Panc1 (cell line): Measurements from ENCODE around the gene SDR9C7. TPM values are rescaled to one million over a fixed set of nuclear protein-coding genes. Genes with fewer than 3 reads are reported as not detected.
"Not testable (repeated sequence)": the region's sequence is repeated elsewhere in the genome, so short reads cannot be mapped to it uniquely, and the experiment has no call there.

Experiments used
- ATAC-seq: fragments of 200-7000 bp; cut with Tn5 transposase; 2 replicates; pipeline ENCODE4 v1.9.1; 2020; ENCODE audit warnings: mild to moderate bottlenecking, moderate library complexity
- BruUV-seq: library from RNA; stranded (reverse); fragments of 400-500 nt; replicated peaks from 2 replicates; lab custom pipeline; 2021; lab: Mats Ljungman, UMichigan
- CTCF ChIA-PET: fragments of 300-600 bp; sonication (Branson Sonifier 250); formaldehyde crosslinking; loops from one replicate; lab custom pipeline; 2022; ENCODE audit warnings: antibody characterized with exemption; lab: Charles Lee
- POLR2A ChIA-PET: fragments of 300-600 bp; sonication (Branson Sonifier 250); formaldehyde crosslinking; loops from one replicate; lab custom pipeline; 2022; ENCODE audit warnings: antibody characterized with exemption; lab: Charles Lee
- DNase-seq: peaks from one replicate; pipeline ENCODE4 v3.0.0-alpha.2; 2010; ENCODE audit warnings: low read depth, low spot score
- H3K27ac ChIP-seq: 2 replicates; pipeline ENCODE4 v1.5.1; 2011; ENCODE audit warnings: mild to moderate bottlenecking, low read length, inconsistent platforms
- H3K27me3 ChIP-seq: fragments of 200-500 bp; sonication (Bioruptor generic); 2 replicates; pipeline ENCODE4 v1.6.0; 2014; ENCODE audit warnings: low read length, inconsistent platforms; ENCODE audit not compliant: control insufficient read depth, insufficient read depth
- H3K36me3 ChIP-seq: fragments of 200-500 bp; sonication (Bioruptor generic); 2 replicates; pipeline ENCODE4 v1.5.1; 2014; ENCODE audit warnings: inconsistent platforms, mild to moderate bottlenecking, low read length, moderate library complexity; ENCODE audit not compliant: control insufficient read depth, insufficient read depth
- H3K4me1 ChIP-seq: 2 replicates; pipeline ENCODE4 v1.5.1; 2011; ENCODE audit warnings: inconsistent platforms, mild to moderate bottlenecking, low read length, moderate library complexity; ENCODE audit not compliant: control insufficient read depth, insufficient read depth
- H3K4me3 ChIP-seq, 2 experiments: 2 replicates each; pipeline ENCODE4 v1.5.1; 2011 to 2012; ENCODE audit warnings: low read depth in 2 of 2, low read length in 2 of 2, mild to moderate bottlenecking in 2 of 2, inconsistent platforms in 1 of 2, moderate library complexity in 1 of 2
- H3K9me3 ChIP-seq: fragments of 200-500 bp; sonication (Bioruptor generic); 2 replicates; pipeline ENCODE4 v1.5.1; 2014; ENCODE audit warnings: low read depth, mild to moderate bottlenecking, inconsistent platforms, low read length, moderate library complexity; ENCODE audit not compliant: control insufficient read depth, insufficient read depth
- POLR2AphosphoS5 ChIP-seq: IDR thresholded peaks from 2 replicates; pipeline ENCODE4 v1.6.1; 2012; ENCODE audit warnings: mild to moderate bottlenecking, low read depth, low read length, moderate library complexity
- REST ChIP-seq, 2 experiments: IDR thresholded peaks; 2 replicates each; pipeline ENCODE4 v1.6.1; 2011 to 2012; ENCODE audit warnings: low read depth in 2 of 2, control low read depth in 1 of 2, low read length in 1 of 2, mild to moderate bottlenecking in 1 of 2, moderate library complexity in 1 of 2; ENCODE audit not compliant: insufficient read depth in 1 of 2
- SIN3A ChIP-seq: IDR thresholded peaks from 2 replicates; pipeline ENCODE4 v1.6.1; 2012; ENCODE audit warnings: low read depth, mild to moderate bottlenecking, low read length, moderate library complexity, borderline replicate concordance; ENCODE audit not compliant: insufficient read depth
- TCF7L2 ChIP-seq: IDR thresholded peaks from 2 replicates; pipeline ENCODE4 v1.6.1; 2011; ENCODE audit warnings: mild to moderate bottlenecking, low read depth, low read length, inconsistent platforms
- in situ Hi-C: cut with HindIII; loops from 2 replicates; pipeline ENCODE4 v1.10.0; 2016; ENCODE audit warnings: low sequenced_read_pairs, low pct_unique_long_range_greater_than_20kb
- intact Hi-C: fragments of 100-400 bp; cut with micrococcal nuclease; formaldehyde crosslinking; loops from one replicate; pipeline ENCODE4 v1.10.0; 2022; ENCODE audit not compliant: unreplicated experiment
- total RNA-seq: library from RNA; stranded (reverse); gene quantifications from one replicate; pipeline ENCODE4 v1.2.1, GENCODE V29; 2021; ENCODE audit not compliant: unreplicated experiment
- TF ChIP-seq, protein P1 (sequence below): fragments of 450-650 bp; IDR thresholded peaks from 2 replicates; pipeline ENCODE4 v1.5.1; 2017; ENCODE audit warnings: mild to moderate bottlenecking

The SDR9C7 gene
- total RNA-seq, 1 experiment from 2014 or later = not detected

GRCh38 chr12:56979628-56980027, 45.4 kb upstream of the SDR9C7 start:
- no peak for DNase-seq
- Histone ChIP-seq H3K27me3 (no peaks in the 10 kb centered on the region), H3K27ac (no peak overlapping the region), H3K9me3 (no peaks in the 10 kb centered on the region), H3K4me3 (no peak overlapping the region), H3K4me1 (no peaks in the 10 kb centered on the region), H3K36me3 (no peaks in the 10 kb centered on the region)
- in situ Hi-C loops = no loop called here
- ChIA-PET CTCF (no interaction called here), POLR2A (no interaction called here)
- no peak for TF ChIP-seq TCF7L2
- no peak for ATAC-seq
- BruUV-seq = no TSS peak
- intact Hi-C loops = no loop called here

DNA sequence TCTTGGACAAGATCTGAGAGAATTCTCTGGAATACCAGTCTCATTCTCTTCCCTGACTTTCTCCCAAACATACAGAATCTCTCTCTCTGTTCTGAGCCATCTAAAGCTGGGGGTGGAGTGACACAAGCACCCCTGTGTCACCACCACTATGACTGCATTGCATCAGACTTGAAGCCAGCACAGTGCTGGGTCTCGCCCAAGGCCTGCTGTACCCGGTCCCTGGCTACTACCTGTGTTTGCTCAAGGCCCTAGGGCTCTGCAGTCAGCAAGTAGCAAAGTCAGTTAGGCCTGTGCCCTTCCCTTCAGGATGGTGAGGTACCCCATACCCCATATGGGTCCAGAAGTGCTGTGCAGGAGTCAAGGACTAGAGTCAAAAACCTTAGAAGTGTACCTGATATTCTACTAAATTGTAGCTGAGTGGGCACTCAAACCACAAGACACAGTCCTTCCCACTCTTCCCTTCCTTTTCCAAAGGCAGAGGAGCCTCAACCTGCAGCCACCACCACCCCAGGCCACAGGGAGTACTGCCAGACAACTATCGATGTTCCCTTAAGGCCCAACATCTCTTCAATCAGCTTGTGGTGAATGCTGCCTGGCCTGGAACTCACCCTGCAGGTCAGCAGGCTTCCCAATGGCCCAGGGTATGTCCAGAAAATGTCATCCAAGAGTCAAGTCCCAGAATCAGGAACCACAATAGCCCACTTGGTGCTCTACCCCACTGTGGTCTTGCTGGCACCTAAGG, 44.4 kb upstream of the SDR9C7 start:
- POLR2A ChIA-PET = no interaction called here
- intact Hi-C loops (no loop called here), in situ Hi-C loops (no loop called here)
- no peaks in the 10 kb centered on the region for H3K36me3 ChIP-seq
- no TSS peak for BruUV-seq
- TF ChIP-seq, protein P1, sequence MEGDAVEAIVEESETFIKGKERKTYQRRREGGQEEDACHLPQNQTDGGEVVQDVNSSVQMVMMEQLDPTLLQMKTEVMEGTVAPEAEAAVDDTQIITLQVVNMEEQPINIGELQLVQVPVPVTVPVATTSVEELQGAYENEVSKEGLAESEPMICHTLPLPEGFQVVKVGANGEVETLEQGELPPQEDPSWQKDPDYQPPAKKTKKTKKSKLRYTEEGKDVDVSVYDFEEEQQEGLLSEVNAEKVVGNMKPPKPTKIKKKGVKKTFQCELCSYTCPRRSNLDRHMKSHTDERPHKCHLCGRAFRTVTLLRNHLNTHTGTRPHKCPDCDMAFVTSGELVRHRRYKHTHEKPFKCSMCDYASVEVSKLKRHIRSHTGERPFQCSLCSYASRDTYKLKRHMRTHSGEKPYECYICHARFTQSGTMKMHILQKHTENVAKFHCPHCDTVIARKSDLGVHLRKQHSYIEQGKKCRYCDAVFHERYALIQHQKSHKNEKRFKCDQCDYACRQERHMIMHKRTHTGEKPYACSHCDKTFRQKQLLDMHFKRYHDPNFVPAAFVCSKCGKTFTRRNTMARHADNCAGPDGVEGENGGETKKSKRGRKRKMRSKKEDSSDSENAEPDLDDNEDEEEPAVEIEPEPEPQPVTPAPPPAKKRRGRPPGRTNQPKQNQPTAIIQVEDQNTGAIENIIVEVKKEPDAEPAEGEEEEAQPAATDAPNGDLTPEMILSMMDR = no peak
- no peak for TF ChIP-seq REST (IDR thresholded peaks at IDR 0.05; ENCODE audit: insufficient read depth in 1 of 2, low read depth in 2 of 2, low read length in 1 of 2)
- TF ChIP-seq POLR2AphosphoS5 = no peak
- no peak for TF ChIP-seq TCF7L2
- TF ChIP-seq SIN3A = no peak
- no peaks in the 10 kb centered on the region for H3K27me3 ChIP-seq
- CTCF ChIA-PET = no interaction called here
- no peaks in the 10 kb centered on the region for H3K4me1 ChIP-seq
- H3K9me3 ChIP-seq = no peaks in the 10 kb centered on the region
- no peak for DNase-seq
- H3K27ac ChIP-seq = no peak overlapping the region
- no peak for ATAC-seq
- no peak overlapping the region for H3K4me3 ChIP-seq

DNA sequence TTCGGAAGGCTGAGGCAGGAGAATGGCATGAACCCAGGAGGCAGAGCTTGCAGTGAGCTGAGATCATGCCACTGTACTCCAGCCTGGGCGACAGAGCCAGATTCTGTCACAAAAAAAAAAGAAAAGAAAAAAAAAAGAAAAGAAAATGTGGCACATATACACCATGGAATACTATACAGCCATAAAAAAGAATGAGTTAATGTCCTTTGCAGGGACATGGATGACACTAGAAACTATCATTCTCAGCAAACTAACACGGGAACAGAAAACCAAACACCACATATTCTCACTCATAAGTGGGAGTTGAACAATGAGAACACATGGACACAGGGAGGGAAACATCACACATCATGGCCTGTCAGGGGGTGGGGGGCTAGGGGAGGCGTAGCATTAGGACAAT, 43.2 kb upstream of the SDR9C7 start:
- DNase-seq, POLR2A ChIA-PET, CTCF ChIA-PET, H3K9me3 ChIP-seq, ATAC-seq, intact Hi-C loops, H3K27ac ChIP-seq, H3K27me3 ChIP-seq, H3K4me3 ChIP-seq, in situ Hi-C loops, H3K4me1 ChIP-seq, BruUV-seq, H3K36me3 ChIP-seq: not testable (repeated sequence)

GRCh38 chr12:56974224-56974623, 40.0 kb upstream of the SDR9C7 start:
- H3K4me3 ChIP-seq, H3K4me1 ChIP-seq, in situ Hi-C loops, ATAC-seq, POLR2A ChIA-PET, intact Hi-C loops, BruUV-seq, DNase-seq, H3K27me3 ChIP-seq, CTCF ChIA-PET, H3K36me3 ChIP-seq, H3K9me3 ChIP-seq, H3K27ac ChIP-seq: not testable (repeated sequence)

- CTCF ChIA-PET, DNase-seq, in situ Hi-C loops: not testable (repeated sequence)
Observed at GRCh38 chr12:56968910-56969309, 34.7 kb upstream of the SDR9C7 start.

More at GRCh38 chr12:56968910-56969309, 34.7 kb upstream of the SDR9C7 start:
- intact Hi-C loops, BruUV-seq, H3K27ac ChIP-seq, H3K9me3 ChIP-seq, POLR2A ChIA-PET, H3K36me3 ChIP-seq, ATAC-seq, H3K4me3 ChIP-seq, H3K27me3 ChIP-seq, H3K4me1 ChIP-seq: not testable (repeated sequence)
